Kidney capillary endothelial cell (primary cell): ENCODE results near the gene LBHD2.
"Not testable (repeated sequence)": the region's sequence is repeated elsewhere in the genome, so short reads cannot be mapped to it uniquely, and the experiment has no call there.

Experiments
- DNase-seq: peaks from one replicate; pipeline ENCODE4 v3.0.0-alpha.2; 2018; ENCODE audit warnings: low spot score

LBHD2 gene

DNA sequence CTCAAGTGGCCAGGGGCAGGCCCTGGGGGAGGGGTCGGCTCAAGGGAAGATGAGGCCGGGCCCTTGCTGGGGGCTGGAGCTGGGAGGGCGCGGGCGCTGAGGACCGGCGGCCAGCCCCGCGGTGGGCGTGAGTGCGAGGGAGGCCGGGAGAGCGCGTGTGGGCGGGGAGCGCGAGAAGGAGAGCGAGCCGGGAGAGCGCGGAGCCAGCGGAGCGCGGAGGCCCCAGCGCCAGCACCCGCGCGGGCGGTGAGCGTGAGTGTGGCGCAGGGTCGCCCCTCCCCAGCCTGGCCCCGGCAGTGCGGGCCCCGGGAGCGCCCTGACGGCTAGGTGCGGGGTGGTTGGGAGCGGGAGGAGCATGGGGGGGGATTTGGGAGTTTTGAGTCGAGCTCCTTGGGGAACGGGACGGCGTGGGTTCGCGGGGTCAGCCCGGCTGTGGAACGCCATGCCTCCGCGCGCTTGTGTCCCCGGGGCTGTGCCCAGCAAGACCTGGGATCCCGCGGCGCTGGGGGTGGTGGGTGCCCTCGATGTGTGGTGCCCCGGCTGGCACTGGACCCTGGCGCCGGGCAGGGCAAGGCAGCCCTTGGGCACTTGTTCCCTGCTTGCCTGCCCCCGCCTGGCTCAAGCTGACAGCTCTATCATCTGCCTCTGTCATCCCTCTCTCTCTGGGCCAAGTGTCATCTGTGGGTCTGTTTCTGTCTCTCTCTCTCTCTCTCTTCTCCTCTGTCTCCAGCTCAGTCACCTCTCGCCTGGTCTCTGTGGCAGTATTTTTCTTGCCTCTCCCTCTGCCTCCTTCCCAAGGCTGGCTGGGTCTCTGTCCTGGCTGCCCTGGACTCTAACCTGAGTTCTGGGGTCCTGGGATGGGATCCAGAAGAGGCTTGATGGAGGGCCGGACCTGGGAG lies at the start of gene LBHD2:
Gene LBHD2, plus strand, starts transcription at position 190 of the 899 bp plus-strand sequence. CDS start 1,803 bp downstream, outside the sequence.
- no peak for DNase-seq

- DNase-seq, result no peak
Measured at GRCh38 chr14:103041464-103041863, 42.5 kb upstream of the LBHD2 start.

DNA sequence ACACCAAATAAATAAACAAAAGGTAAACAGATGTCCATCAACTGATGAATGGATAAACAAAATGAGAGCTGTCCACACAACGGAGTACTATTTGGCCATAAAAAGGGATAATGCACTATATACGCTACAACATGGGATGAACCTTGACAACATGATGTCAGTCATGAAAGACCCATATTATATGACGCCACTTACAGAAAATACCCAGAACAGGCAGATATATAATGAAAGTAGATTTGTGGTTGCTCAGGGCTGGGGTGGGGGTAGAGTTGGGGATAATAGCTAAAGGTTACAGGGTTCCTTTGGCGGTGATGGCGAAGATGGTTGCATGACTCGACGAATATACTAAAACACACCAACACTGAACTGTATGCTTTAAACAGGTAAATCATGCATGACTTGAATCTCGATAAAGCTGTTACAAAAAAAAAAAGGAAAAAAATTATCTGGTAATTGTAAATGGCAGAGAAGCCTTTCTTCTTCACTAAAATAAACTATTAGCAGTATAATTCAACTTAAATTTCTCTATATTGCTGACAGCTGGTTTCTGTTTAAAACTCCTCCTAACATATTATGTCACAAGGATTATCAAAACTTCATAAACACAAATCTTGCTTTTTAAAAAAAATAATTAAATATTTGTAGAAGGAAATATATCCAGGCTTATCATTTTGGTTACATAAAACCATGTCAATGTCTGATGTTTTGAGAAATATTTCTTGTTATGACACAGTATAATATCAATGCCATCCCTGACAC lies 40.6 kb upstream of the LBHD2 start:
- DNase-seq, result no peak

DNA sequence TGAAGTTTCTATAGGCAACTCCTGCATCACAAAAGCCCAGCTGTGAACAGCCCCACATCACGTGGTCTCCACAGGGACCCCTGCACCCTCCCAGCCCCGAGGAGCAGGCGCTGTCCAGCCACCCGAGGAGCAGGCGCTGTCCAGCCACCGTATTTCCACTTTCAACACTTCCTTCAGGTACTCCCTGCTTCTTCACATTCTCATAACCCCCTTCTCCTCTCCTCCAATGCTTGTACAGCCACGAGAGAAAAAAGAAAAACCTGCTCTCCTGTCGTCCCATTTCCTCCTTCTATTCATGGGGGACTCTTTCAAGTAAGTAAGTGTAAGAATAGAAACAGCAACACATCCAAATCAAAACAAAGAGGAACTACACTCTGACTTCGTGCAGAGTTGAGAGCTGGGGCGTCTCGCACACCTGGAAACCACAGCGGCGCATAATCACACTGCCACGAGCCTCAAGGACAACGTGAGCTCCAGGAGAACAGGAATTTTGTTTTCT lies 38.6 kb upstream of the LBHD2 start:
- DNase-seq, result no peak

DNA sequence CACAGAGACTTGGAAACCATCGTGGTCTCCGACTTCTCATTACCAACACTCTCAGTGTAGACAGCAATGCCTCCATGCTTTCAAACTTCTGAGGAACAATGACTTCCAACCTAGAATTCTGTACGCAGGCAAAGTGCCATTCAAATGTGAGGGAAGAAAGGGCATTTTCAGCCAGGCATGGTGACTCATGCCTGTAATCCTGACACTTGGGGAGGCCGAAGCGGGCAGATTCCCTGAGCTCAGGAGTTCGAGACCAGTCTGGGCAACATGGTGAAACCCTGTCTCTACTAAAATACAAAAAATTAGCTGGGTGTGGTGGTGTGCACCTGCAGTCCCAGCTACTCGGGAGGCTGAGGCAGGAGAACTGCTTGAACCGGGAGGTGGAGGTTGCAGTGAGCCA lies 36.6 kb upstream of the LBHD2 start:
- DNase-seq, result not testable (repeated sequence)

DNA sequence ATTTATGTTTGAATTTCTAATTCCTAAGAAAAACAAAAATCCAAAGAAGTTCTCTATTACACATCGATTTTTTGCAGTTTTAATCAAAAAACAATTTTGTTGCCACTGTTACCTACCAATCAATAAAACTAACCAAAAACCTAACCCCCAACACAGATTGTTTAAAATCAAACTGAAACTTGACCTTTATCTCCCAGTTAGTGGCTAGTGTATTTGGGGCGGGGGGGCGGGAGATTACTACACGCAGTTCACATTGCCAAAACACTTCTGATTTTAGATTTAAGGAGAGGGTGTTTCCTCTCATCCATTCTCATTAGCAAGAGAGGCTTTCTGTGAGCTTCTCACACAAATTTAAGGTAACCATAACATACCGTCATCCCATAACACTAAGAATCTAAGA lies 33.1 kb upstream of the LBHD2 start:
- DNase-seq, result no peak

DNA sequence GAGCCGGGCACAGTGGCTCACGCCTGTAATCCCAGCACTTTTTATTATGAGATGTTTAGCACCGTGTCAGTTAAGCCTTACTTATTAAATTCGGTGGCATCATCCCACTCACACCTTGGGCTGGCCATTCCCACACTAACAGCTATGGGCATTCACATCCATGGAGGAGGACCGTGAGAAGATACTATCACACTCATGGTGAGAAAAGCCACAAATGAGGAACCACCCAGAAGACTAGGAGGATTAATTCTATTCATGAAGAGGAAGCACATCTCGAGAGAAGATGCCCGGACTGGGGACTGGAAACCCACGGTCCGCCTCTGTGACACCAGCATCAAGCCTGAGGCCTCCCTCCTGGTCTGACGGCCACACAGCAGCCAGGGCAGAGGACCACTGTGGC lies 31.6 kb upstream of the LBHD2 start:
- no peak for DNase-seq

- peak; percentile 55 for DNase-seq
Measured at GRCh38 chr14:103055695-103056094, 28.3 kb upstream of the LBHD2 start.

DNA sequence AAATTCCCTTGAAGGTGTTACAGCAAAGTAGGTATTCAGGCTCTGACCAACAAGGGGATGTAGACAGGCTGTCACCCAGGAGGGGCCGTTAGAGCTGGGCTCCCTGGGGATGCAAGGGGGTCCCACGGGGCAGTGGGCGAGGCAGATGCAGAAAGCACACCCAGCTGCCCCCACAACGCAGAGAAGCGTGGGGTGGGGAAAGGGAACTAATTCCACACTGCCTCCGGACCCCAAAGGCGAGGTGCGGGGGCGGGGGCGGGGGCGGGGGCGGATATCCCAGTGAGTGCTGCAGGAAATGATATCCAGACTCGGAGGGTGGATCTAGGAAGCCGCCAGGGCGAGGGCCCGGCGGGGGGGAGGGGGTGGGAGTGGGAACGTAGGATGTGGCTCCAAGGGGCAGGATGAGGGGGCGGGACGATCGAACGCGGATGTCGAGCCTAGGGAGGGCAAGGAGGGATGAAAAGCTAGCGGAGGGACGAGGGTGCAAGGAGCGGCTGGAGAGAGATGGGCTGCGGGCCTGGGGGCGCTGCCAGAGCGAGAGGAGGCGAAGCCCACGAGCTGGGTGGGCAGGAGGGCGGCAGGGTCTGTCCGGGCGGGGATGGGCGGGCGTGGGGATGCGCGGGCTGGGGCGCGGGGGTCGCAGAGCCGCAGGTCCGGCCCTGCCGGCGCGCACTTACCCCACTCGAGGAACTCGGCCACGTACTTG lies 27.5 kb upstream of the LBHD2 start:
- DNase-seq, result peak; percentile 86

GRCh38 chr14:103057028-103057371 lies 27.0 kb upstream of the LBHD2 start:
- DNase-seq, result no peak

DNA sequence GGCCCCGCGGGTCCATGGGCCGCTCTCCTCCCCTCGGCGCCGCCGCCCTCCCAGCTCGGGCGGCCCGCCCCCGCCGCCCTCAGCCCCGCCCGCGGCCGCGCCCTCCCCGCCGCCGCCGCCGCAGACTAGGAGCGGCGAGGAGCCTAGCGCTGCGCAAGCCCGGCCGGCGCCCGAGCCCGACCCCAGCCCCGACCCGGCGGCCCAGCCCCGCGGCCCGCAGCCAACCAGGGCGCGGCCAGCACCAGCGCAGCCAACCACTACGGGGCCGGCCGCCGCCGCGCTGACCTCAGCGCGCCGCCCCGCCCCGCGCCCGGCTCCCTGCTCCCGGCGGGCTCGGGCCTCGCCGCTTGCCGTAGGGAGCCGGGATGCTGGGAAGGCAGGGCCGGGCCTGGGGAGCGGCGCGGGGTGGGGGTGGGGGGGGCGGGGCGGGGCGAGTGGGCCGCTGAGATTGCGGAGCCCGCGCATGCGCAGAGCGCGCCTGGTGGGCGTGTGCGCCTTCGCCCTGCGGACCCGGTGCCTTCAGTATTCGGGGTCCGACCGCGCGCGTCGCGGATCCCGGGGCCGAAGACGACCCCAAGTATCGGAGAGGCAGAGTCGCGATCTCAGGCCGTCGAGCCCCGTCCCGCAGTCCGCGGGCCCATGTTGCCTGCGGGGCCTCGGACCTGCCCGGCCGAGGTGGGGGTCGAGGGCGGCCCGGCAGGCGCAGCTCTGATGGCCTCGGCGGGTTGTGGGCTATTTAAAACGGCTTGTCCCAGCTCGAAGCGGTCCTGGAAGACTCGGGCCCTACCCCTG lies 26.4 kb upstream of the LBHD2 start, which contains the start of gene CDC42BPB:
Gene CDC42BPB, minus strand, starts transcription at position 178 of the 792 bp plus-strand sequence. CDS start 376 bp downstream, outside the sequence.
- peak; percentile 89 for DNase-seq

DNA sequence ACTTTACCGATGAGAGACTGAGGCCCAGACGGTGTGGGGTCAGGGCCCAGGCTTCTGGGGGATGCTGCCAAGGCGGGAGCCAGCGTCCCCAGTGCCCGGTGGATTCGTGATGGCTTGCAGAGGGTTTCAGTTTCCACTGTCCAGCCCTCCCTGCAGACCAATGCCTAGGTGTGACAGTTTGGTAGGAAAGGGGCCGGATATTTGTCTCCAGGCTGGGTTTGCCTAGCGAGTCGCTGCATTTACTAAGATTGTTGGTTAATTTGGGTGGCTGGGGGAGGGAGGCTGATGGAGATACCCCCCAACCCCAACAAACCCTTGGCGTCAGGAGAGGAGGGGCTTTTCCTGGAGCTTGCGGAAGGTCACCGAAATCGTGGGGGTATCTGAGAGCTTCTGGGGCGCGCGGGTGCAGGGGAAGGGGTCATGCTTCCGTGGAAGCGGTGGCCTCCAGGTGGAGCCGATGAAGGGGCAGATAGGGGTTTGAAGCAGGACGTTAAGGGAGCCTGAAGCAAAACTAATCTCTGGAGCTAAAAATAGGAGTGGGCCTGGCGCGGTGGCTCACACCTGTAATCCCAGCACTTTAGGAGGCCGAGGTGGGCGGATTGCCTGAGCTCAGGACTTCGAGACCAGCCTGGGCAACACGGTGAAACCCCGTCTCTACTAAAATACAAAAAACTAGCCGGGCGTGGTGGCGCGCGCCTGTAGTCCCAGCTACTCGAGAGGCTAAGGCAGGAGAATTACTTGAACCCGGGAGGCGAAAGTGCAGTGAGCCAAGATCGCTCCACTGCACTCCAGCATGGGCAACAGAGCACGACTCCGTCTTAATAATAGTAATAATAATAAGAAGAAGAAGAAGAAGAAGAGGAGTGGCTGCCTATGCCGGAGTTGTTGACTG lies 25.6 kb upstream of the LBHD2 start:
- no peak for DNase-seq

GRCh38 chr14:103059556-103059955 lies 24.5 kb upstream of the LBHD2 start:
- no peak for DNase-seq

- no peak for DNase-seq
Measured at GRCh38 chr14:103061482-103061976, 22.5 kb upstream of the LBHD2 start.

- no peak for DNase-seq
Measured at GRCh38 chr14:103064436-103064835, 19.6 kb upstream of the LBHD2 start.

DNA sequence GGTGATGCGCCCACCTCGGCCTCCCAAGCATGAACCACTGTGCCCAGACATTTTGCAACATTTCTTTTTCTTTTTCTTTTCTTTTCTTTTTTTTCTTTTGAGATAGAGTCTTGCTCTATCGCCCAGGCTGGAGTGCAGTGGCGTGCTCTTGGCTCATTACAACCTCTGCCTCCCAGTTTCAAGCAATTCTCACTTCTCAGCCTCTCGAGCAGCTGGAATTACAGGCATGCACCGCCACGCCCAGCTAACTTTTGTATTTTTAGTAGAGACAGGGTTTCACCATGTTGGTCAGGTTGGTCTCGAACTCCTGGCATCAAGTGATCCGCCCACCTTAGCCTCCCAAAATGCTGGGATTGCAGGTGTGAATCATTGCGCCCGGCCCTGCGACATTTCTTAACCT lies 19.0 kb upstream of the LBHD2 start:
- no peak for DNase-seq

GRCh38 chr14:103065861-103066260 lies 18.1 kb upstream of the LBHD2 start:
- no peak for DNase-seq

DNA sequence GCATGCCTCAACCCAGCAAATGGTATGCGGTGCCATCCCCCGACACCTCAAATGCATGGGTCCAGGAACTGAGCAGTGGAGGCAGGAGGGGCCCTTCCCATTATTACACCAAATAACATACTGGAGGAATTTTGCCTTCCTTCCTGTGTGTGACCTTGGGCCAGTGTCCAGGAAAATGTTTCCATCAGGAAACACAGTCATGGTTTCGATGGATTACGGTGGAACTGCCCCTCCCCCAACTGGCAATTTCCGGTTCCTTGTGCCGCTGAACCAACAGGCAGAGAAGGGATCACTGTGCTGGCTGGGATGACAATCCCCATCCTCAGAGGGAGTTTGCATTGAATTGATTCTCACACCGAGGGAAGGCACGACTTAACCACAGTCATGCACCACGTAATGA lies 17.6 kb upstream of the LBHD2 start:
- peak; percentile 97 for DNase-seq

GRCh38 chr14:103067231-103067954 lies 16.6 kb upstream of the LBHD2 start:
- DNase-seq, result no peak
